PC-9 (cell line): ENCODE data around the gene AKAP13.

Experiments
- EZH2 ChIP-seq: fragments of 200-600 bp; sonication (generic); IDR thresholded peaks from 2 replicates; pipeline ENCODE4 v1.8.0; 2017; ENCODE audit warnings: antibody characterized with exemption, low read depth
- TF ChIP-seq, protein P1 (sequence below): fragments of 200-600 bp; sonication (generic); conservative IDR thresholded peaks from 2 replicates; pipeline ENCODE4 v1.6.1; 2017; ENCODE audit warnings: mixed run types, antibody characterized with exemption, mild to moderate bottlenecking, moderate library complexity

DNA sequence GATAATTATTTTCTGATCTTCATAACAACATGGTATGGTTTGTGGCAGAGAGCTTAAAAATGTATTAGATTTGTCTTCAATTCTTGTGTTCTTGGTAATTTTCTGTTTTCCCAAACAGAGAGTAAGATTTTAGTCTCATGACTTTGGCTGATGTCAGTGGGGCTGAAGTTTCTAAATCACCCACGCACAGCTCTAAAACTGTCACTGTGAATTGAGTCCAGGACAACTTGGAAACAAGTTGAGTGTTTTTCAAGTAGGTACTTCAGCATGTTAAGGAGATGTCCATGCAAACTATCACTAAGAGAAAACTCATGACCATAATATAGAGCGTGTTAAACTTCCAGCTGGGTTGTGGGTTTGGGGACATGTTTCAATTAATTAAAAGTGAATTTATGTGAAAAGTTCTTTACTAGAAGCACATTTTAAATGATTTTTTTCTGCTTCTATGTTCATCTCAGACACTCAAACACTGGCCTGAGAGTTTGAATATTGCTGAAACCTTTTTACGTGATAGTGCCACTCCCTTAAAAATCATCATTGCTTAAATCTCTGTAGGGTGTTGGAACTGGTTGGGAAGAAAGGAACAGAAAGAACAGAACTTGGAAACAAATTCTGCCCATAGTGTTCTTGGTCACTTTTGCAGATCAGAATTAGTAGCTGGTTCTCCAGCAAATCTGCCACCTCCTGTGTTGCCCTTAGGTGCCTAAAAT, 324.5 kb downstream of the AKAP13 start:
- TF ChIP-seq, protein P1, sequence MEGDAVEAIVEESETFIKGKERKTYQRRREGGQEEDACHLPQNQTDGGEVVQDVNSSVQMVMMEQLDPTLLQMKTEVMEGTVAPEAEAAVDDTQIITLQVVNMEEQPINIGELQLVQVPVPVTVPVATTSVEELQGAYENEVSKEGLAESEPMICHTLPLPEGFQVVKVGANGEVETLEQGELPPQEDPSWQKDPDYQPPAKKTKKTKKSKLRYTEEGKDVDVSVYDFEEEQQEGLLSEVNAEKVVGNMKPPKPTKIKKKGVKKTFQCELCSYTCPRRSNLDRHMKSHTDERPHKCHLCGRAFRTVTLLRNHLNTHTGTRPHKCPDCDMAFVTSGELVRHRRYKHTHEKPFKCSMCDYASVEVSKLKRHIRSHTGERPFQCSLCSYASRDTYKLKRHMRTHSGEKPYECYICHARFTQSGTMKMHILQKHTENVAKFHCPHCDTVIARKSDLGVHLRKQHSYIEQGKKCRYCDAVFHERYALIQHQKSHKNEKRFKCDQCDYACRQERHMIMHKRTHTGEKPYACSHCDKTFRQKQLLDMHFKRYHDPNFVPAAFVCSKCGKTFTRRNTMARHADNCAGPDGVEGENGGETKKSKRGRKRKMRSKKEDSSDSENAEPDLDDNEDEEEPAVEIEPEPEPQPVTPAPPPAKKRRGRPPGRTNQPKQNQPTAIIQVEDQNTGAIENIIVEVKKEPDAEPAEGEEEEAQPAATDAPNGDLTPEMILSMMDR, result no peak
- TF ChIP-seq EZH2, result no peak
